ENCODE data around the gene HYAL4.

DNA sequence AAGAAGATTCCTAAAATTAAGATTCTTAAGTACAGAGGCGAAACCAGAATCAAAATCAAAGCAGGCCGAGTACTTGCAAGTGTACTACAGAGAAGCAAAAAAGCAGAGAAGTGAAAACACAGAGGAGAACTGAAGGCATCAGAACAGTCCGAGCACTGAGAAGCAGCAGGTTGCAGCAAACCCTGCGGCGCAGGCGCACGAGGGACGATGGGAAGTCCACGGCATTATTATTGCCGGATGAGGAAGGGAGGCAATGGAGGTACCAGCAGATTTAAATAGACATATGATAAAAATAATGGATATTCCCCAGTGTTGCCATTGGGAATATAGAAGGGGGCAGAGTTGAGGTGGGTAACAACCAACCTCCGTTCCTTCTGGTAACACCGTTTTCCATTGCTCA, 72.9 kb downstream of the HYAL4 start:
- TF ChIP-seq, protein P1, sequence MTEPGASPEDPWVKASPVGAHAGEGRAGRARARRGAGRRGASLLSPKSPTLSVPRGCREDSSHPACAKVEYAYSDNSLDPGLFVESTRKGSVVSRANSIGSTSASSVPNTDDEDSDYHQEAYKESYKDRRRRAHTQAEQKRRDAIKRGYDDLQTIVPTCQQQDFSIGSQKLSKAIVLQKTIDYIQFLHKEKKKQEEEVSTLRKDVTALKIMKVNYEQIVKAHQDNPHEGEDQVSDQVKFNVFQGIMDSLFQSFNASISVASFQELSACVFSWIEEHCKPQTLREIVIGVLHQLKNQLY (CRISPR knock-in tag; IDR thresholded peaks at IDR 0.05), result no peak
- TF ChIP-seq, protein P2, sequence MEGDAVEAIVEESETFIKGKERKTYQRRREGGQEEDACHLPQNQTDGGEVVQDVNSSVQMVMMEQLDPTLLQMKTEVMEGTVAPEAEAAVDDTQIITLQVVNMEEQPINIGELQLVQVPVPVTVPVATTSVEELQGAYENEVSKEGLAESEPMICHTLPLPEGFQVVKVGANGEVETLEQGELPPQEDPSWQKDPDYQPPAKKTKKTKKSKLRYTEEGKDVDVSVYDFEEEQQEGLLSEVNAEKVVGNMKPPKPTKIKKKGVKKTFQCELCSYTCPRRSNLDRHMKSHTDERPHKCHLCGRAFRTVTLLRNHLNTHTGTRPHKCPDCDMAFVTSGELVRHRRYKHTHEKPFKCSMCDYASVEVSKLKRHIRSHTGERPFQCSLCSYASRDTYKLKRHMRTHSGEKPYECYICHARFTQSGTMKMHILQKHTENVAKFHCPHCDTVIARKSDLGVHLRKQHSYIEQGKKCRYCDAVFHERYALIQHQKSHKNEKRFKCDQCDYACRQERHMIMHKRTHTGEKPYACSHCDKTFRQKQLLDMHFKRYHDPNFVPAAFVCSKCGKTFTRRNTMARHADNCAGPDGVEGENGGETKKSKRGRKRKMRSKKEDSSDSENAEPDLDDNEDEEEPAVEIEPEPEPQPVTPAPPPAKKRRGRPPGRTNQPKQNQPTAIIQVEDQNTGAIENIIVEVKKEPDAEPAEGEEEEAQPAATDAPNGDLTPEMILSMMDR (IDR thresholded peaks at IDR 0.05), result no peak
- TF ChIP-seq FOXJ3 (CRISPR knock-in tag; IDR thresholded peaks at IDR 0.05; ENCODE audit: borderline replicate concordance) (no peak), MXD4 (CRISPR knock-in tag; IDR thresholded peaks at IDR 0.05; ENCODE audit: borderline replicate concordance) (no peak), KAT7 (CRISPR knock-in tag; IDR thresholded peaks at IDR 0.05; ENCODE audit: borderline replicate concordance) (no peak), GTF2I (CRISPR knock-in tag; conservative IDR thresholded peaks at IDR 0.05) (no peak)
- TF ChIP-seq, protein P3, sequence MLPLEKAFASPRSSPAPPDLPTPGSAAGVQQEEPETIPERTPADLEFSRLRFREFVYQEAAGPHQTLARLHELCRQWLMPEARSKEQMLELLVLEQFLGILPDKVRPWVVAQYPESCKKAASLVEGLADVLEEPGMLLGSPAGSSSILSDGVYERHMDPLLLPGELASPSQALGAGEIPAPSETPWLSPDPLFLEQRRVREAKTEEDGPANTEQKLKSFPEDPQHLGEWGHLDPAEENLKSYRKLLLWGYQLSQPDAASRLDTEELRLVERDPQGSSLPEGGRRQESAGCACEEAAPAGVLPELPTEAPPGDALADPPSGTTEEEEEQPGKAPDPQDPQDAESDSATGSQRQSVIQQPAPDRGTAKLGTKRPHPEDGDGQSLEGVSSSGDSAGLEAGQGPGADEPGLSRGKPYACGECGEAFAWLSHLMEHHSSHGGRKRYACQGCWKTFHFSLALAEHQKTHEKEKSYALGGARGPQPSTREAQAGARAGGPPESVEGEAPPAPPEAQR (CRISPR knock-in tag; IDR thresholded peaks at IDR 0.05), result no peak
- TF ChIP-seq, protein P4, sequence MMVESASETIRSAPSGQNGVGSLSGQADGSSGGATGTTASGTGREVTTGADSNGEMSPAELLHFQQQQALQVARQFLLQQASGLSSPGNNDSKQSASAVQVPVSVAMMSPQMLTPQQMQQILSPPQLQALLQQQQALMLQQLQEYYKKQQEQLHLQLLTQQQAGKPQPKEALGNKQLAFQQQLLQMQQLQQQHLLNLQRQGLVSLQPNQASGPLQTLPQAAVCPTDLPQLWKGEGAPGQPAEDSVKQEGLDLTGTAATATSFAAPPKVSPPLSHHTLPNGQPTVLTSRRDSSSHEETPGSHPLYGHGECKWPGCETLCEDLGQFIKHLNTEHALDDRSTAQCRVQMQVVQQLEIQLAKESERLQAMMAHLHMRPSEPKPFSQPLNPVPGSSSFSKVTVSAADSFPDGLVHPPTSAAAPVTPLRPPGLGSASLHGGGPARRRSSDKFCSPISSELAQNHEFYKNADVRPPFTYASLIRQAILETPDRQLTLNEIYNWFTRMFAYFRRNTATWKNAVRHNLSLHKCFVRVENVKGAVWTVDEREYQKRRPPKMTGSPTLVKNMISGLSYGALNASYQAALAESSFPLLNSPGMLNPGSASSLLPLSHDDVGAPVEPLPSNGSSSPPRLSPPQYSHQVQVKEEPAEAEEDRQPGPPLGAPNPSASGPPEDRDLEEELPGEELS (CRISPR knock-in tag; IDR thresholded peaks at IDR 0.05), result no peak
- TF ChIP-seq, protein P5, sequence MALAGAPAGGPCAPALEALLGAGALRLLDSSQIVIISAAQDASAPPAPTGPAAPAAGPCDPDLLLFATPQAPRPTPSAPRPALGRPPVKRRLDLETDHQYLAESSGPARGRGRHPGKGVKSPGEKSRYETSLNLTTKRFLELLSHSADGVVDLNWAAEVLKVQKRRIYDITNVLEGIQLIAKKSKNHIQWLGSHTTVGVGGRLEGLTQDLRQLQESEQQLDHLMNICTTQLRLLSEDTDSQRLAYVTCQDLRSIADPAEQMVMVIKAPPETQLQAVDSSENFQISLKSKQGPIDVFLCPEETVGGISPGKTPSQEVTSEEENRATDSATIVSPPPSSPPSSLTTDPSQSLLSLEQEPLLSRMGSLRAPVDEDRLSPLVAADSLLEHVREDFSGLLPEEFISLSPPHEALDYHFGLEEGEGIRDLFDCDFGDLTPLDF (CRISPR knock-in tag; IDR thresholded peaks at IDR 0.05), result no peak
- TF ChIP-seq, protein P6, sequence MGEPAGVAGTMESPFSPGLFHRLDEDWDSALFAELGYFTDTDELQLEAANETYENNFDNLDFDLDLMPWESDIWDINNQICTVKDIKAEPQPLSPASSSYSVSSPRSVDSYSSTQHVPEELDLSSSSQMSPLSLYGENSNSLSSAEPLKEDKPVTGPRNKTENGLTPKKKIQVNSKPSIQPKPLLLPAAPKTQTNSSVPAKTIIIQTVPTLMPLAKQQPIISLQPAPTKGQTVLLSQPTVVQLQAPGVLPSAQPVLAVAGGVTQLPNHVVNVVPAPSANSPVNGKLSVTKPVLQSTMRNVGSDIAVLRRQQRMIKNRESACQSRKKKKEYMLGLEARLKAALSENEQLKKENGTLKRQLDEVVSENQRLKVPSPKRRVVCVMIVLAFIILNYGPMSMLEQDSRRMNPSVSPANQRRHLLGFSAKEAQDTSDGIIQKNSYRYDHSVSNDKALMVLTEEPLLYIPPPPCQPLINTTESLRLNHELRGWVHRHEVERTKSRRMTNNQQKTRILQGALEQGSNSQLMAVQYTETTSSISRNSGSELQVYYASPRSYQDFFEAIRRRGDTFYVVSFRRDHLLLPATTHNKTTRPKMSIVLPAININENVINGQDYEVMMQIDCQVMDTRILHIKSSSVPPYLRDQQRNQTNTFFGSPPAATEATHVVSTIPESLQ (CRISPR knock-in tag; IDR thresholded peaks at IDR 0.05), result no peak

All from WTC11 (cell line).